Measurements from ENCODE around the gene PCSK1. TPM values are rescaled to one million over a fixed set of nuclear protein-coding genes. Genes with fewer than 3 reads are reported as not detected.

The PCSK1 gene
- total RNA-seq, 4 donors from 2014 or later, result 0.62 to 1.6 (median 0.92) TPM; not detected in 1

- Histone ChIP-seq H3K4me3 (peak overlapping the region in 1 of 2 donors; percentile 34), H3K27me3 (peaks cover 53% of the 10 kb centered on the region), H3K9me3 (no peaks in the 10 kb centered on the region), H3K27ac (no peak overlapping the region), H3K4me1 (peaks cover 0 to 36% (median 15%) of the 10 kb centered on the region in 3 donors), H3K36me3 (no peaks in the 10 kb centered on the region)
- WGBS, 2 donors (ENCODE audit: low coverage in 1 of 2), result 2 to 3% methylated on average over 4 to 21 of the region's 29 CpGs
- no peak for TF ChIP-seq POLR2A (IDR thresholded peaks at IDR 0.05)
- TF ChIP-seq POLR2AphosphoS5 (IDR thresholded peaks at IDR 0.05), result no peak
- TF ChIP-seq CTCF (IDR thresholded peaks at IDR 0.05), result no peak
- TF ChIP-seq EP300 (IDR thresholded peaks at IDR 0.05), result no peak
- no peak for ATAC-seq
These were observed 1.5 kb downstream of the PCSK1 start for GRCh38 chr5:96431376-96432187.

GRCh38 chr5:96427824-96428223, 5.2 kb downstream of the PCSK1 start:
- WGBS, 2 donors (ENCODE audit: low coverage in 1 of 2), result 34 to 48% methylated on average over 4 to 5 of the region's 5 CpGs
- Histone ChIP-seq H3K27me3 (peaks cover 35% of the 10 kb centered on the region), H3K9me3 (no peaks in the 10 kb centered on the region), H3K27ac (no peak overlapping the region), H3K4me3 (no peak overlapping the region), H3K4me1 (peaks cover 0 to 19% (median 11%) of the 10 kb centered on the region in 3 donors), H3K36me3 (no peaks in the 10 kb centered on the region)
- TF ChIP-seq POLR2AphosphoS5 (IDR thresholded peaks at IDR 0.05) (no peak), CTCF (IDR thresholded peaks at IDR 0.05) (no peak), POLR2A (IDR thresholded peaks at IDR 0.05) (no peak), EP300 (IDR thresholded peaks at IDR 0.05) (no peak)
- no peak for ATAC-seq

GRCh38 chr5:96426831-96427230, 6.2 kb downstream of the PCSK1 start:
- H3K27ac ChIP-seq, result no peak overlapping the region
- H3K4me1 ChIP-seq, result peaks cover 0 to 9% (median 3%) of the 10 kb centered on the region in 3 donors
- no peaks in the 10 kb centered on the region for H3K36me3 ChIP-seq
- TF ChIP-seq EP300 (IDR thresholded peaks at IDR 0.05), result no peak
- no peak for TF ChIP-seq POLR2A (IDR thresholded peaks at IDR 0.05)
- H3K27me3 ChIP-seq, result peaks cover 25% of the 10 kb centered on the region
- H3K4me3 ChIP-seq, result no peak overlapping the region
- no peak for ATAC-seq
- no peaks in the 10 kb centered on the region for H3K9me3 ChIP-seq

- H3K36me3 ChIP-seq, result no peaks in the 10 kb centered on the region
- no peak for TF ChIP-seq POLR2AphosphoS5 (IDR thresholded peaks at IDR 0.05)
- TF ChIP-seq POLR2A (IDR thresholded peaks at IDR 0.05), result no peak
- TF ChIP-seq EP300 (IDR thresholded peaks at IDR 0.05), result no peak
- no peak for TF ChIP-seq CTCF (IDR thresholded peaks at IDR 0.05)
- no peaks in the 10 kb centered on the region for H3K9me3 ChIP-seq
- H3K27me3 ChIP-seq, result peaks cover 12% of the 10 kb centered on the region
- no peak overlapping the region for H3K27ac ChIP-seq
- no peak overlapping the region for H3K4me3 ChIP-seq
- no peaks in the 10 kb centered on the region for H3K4me1 ChIP-seq
- no peak for ATAC-seq
These were observed 7.6 kb downstream of the PCSK1 start for GRCh38 chr5:96425443-96425842.

- no peak for TF ChIP-seq POLR2AphosphoS5 (IDR thresholded peaks at IDR 0.05)
- TF ChIP-seq CTCF (IDR thresholded peaks at IDR 0.05), result no peak
- no peak for TF ChIP-seq EP300 (IDR thresholded peaks at IDR 0.05)
- TF ChIP-seq POLR2A (IDR thresholded peaks at IDR 0.05), result no peak
- Histone ChIP-seq H3K4me3 (no peak overlapping the region), H3K9me3 (no peaks in the 10 kb centered on the region), H3K27ac (no peak overlapping the region), H3K36me3 (no peaks in the 10 kb centered on the region), H3K27me3 (no peaks in the 10 kb centered on the region), H3K4me1 (no peaks in the 10 kb centered on the region)
- 87 to 88% methylated on average over 3 of the region's 3 CpGs for WGBS, 2 donors (ENCODE audit: low coverage in 1 of 2)
- no peak for ATAC-seq
These were observed 17.2 kb downstream of the PCSK1 start for GRCh38 chr5:96415897-96416296.

Measured in gastroesophageal sphincter (tissue), 4 donors.